Measurements from ENCODE around the gene FAM241B. TPM values are rescaled to one million over a fixed set of nuclear protein-coding genes. Genes with fewer than 3 reads are reported as not detected.

FAM241B gene
- total RNA-seq, 1 experiment from 2014 or later = 18.0 TPM

GRCh38 chr10:69638642-69639041 lies 8.6 kb downstream of the FAM241B start:
- no peak for ATAC-seq
- Histone ChIP-seq H3K4me2 (ENCODE audit: low read length) (no peak overlapping the region), H3K27me3 (ENCODE audit: insufficient read depth, low read length) (no peaks in the 10 kb centered on the region), H3K36me3 (ENCODE audit: control insufficient read depth in 1 of 2, insufficient read depth in 2 of 2, low read length in 2 of 2) (no peaks in the 10 kb centered on the region; a peak in 1 of 4 replicates), H3K79me2 (ENCODE audit: insufficient read depth, low read length) (no peaks in the 10 kb centered on the region), H3K9me3 (ENCODE audit: control insufficient read depth in 1 of 2, insufficient read depth in 1 of 2, low read depth in 1 of 2, low read length in 2 of 2) (no peaks in the 10 kb centered on the region), H3K27ac (ENCODE audit: low read depth, low read length) (no peak overlapping the region), H3K4me1 (ENCODE audit: control insufficient read depth in 1 of 2, insufficient read depth in 2 of 2, low read length in 2 of 2) (peaks cover 4 to 7% of the 10 kb centered on the region in 2 experiments), H3K4me3 (replicated peaks in 1 of 2; ENCODE audit: low read depth in 1 of 2, low read length in 2 of 2) (no peak overlapping the region), H4K20me1 (ENCODE audit: insufficient read depth) (no peaks in the 10 kb centered on the region), H3K9ac (ENCODE audit: low read length) (no peak overlapping the region), H3K9me2 (ENCODE audit: insufficient read depth) (no peaks in the 10 kb centered on the region), H2AFZ (ENCODE audit: low read depth, low read length, poor library complexity, severe bottlenecking) (no peak overlapping the region)
- ChIA-PET RAD21 (ENCODE audit: low non-redundant PET in 1 of 2, low total read pairs in 2 of 2, uncharacterized antibody in 2 of 2, unreplicated experiment in 2 of 2) (no interaction called here), POLR2A (no interaction called here), CTCF (interaction anchor here (5.2 kb wide), 1 partner anchor 123 kb away, joined by 148 read pairs; no protein-coding TSS in a partner anchor)
- intact Hi-C loops (cut with micrococcal nuclease) = loop anchor here (1.0 to 5.0 kb wide), 3 partner anchors 123 to 401 kb away; no protein-coding TSS in a partner anchor
- no TSS peak for BruUV-seq (replicated peaks)
- TF ChIP-seq POLR2A (IDR thresholded peaks at IDR 0.05; ENCODE audit: borderline replicate concordance, extremely low read depth, insufficient read depth, insufficient read length) (no peak), SRF (IDR thresholded peaks at IDR 0.05; ENCODE audit: low read depth) (no peak), RAD21 (IDR thresholded peaks at IDR 0.05; ENCODE audit: low read depth) (no peak), FOSL1 (IDR thresholded peaks at IDR 0.05; ENCODE audit: low read depth) (no peak)
- no peak for DNase-seq (ENCODE audit: low read depth, low spot score)

GRCh38 chr10:69639291-69640195 lies 9.5 kb downstream of the FAM241B start:
- peak; percentile 93 for TF ChIP-seq RAD21 (IDR thresholded peaks at IDR 0.05; ENCODE audit: low read depth)
- TF ChIP-seq CEBPB (IDR thresholded peaks at IDR 0.05; ENCODE audit: low read depth) = no peak
- TF ChIP-seq CTCF (IDR thresholded peaks at IDR 0.05 in 2 of 3, conservative IDR thresholded peaks at IDR 0.05 in 1 of 3; ENCODE audit: borderline replicate concordance in 1 of 3, insufficient read depth in 1 of 3, low read depth in 2 of 3, low read length in 2 of 3) = peak; percentile 74 to 93 (median 91)
- H3K9ac ChIP-seq (ENCODE audit: low read length) = no peak overlapping the region

More at GRCh38 chr10:69639291-69640195, 9.5 kb downstream of the FAM241B start:
- Histone ChIP-seq H3K27ac (ENCODE audit: low read depth, low read length) (no peak overlapping the region), H3K79me2 (ENCODE audit: insufficient read depth, low read length) (no peaks in the 10 kb centered on the region), H2AFZ (ENCODE audit: low read depth, low read length, poor library complexity, severe bottlenecking) (no peak overlapping the region), H3K4me1 (ENCODE audit: control insufficient read depth in 1 of 2, insufficient read depth in 2 of 2, low read length in 2 of 2) (peaks cover 4 to 8% of the 10 kb centered on the region in 2 experiments), H3K9me3 (ENCODE audit: control insufficient read depth in 1 of 2, insufficient read depth in 1 of 2, low read depth in 1 of 2, low read length in 2 of 2) (no peaks in the 10 kb centered on the region), H3K27me3 (ENCODE audit: insufficient read depth, low read length) (no peaks in the 10 kb centered on the region), H4K20me1 (ENCODE audit: insufficient read depth) (no peaks in the 10 kb centered on the region), H3K4me2 (ENCODE audit: low read length) (no peak overlapping the region), H3K4me3 (replicated peaks in 1 of 2; ENCODE audit: low read depth in 1 of 2, low read length in 2 of 2) (no peak overlapping the region), H3K36me3 (ENCODE audit: control insufficient read depth in 1 of 2, insufficient read depth in 2 of 2, low read length in 2 of 2) (no peaks in the 10 kb centered on the region), H3K9me2 (ENCODE audit: insufficient read depth) (no peaks in the 10 kb centered on the region)
- no TSS peak for BruUV-seq (replicated peaks)
- ATAC-seq = peak; percentile 79
- intact Hi-C loops (cut with micrococcal nuclease) = loop anchor here (1.0 to 5.0 kb wide), 4 partner anchors 124 to 402 kb away; no protein-coding TSS in a partner anchor
- ChIA-PET CTCF (interaction anchor here (1.6 to 9.3 kb wide), 3 partner anchors 77 to 231 kb away, joined by 5 to 102 read pairs (median 29); no protein-coding TSS in a partner anchor), RAD21 (ENCODE audit: low non-redundant PET in 1 of 2, low total read pairs in 2 of 2, uncharacterized antibody in 2 of 2, unreplicated experiment in 2 of 2) (interaction anchor here in 1 of 2 experiments (0.6 kb wide), 1 partner anchor 216 kb away, joined by 3 read pairs; no protein-coding TSS in a partner anchor), POLR2A (no interaction called here)
- DNase-seq (ENCODE audit: low read depth, low spot score) = peak; percentile 65

Data from HCT116 (cell line).